GM10266 (cell line): Measurements from ENCODE around the gene EXD3.

Experiments used
- DNase-seq: peaks from one replicate; pipeline ENCODE4 v3.0.0; 2012; ENCODE audit errors: extremely low spot score
- TF ChIP-seq, protein P1 (sequence below): IDR thresholded peaks from 2 replicates; pipeline ENCODE4 v1.5.1; 2012; ENCODE audit warnings: mild to moderate bottlenecking, low read depth; ENCODE audit not compliant: control insufficient read depth, insufficient read depth; ENCODE audit errors: missing control alignments

The EXD3 gene

GRCh38 chr9:137375321-137376058, 47.5 kb downstream of the EXD3 start:
- TF ChIP-seq, protein P1, sequence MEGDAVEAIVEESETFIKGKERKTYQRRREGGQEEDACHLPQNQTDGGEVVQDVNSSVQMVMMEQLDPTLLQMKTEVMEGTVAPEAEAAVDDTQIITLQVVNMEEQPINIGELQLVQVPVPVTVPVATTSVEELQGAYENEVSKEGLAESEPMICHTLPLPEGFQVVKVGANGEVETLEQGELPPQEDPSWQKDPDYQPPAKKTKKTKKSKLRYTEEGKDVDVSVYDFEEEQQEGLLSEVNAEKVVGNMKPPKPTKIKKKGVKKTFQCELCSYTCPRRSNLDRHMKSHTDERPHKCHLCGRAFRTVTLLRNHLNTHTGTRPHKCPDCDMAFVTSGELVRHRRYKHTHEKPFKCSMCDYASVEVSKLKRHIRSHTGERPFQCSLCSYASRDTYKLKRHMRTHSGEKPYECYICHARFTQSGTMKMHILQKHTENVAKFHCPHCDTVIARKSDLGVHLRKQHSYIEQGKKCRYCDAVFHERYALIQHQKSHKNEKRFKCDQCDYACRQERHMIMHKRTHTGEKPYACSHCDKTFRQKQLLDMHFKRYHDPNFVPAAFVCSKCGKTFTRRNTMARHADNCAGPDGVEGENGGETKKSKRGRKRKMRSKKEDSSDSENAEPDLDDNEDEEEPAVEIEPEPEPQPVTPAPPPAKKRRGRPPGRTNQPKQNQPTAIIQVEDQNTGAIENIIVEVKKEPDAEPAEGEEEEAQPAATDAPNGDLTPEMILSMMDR: no peak
- no peak for DNase-seq

DNA sequence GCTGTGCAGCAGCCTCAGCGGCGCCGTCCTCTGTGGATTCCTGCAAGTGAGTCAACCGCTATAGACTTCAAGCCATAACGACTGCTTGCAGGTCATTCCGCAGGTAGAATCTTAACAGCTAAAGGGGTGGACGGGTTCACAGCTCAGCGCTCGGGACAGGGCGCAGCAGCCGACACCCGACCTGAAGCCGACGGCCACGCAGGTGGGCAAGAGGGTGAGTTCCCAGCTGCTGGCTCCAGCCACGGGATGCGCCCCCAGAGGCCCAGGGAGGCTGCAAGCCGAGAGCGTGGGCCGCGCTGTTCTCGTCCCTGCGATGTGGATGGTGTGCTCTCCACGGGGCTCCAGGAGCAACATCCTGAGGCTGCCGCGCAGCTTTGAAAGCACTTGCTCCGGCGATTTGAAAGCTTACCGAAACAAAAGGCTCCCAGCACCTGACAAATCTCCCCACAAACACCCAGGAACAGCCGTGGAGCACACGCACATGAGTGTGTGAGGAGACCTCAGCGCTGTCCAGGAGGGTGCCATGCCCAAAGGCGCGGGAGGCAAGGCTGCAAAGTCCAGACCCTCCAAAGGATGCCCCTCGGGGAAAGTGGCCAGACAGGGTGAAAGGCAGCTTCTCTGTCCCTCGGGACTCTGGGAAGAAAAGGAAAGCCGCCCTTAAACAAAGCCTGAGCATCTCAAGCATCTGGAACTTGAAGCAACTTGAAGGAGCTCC, 48.7 kb downstream of the EXD3 start:
- TF ChIP-seq, protein P1: no peak
- DNase-seq: no peak

GRCh38 chr9:137373611-137373980, 49.4 kb downstream of the EXD3 start:
- DNase-seq: no peak
- TF ChIP-seq, protein P1: no peak

DNA sequence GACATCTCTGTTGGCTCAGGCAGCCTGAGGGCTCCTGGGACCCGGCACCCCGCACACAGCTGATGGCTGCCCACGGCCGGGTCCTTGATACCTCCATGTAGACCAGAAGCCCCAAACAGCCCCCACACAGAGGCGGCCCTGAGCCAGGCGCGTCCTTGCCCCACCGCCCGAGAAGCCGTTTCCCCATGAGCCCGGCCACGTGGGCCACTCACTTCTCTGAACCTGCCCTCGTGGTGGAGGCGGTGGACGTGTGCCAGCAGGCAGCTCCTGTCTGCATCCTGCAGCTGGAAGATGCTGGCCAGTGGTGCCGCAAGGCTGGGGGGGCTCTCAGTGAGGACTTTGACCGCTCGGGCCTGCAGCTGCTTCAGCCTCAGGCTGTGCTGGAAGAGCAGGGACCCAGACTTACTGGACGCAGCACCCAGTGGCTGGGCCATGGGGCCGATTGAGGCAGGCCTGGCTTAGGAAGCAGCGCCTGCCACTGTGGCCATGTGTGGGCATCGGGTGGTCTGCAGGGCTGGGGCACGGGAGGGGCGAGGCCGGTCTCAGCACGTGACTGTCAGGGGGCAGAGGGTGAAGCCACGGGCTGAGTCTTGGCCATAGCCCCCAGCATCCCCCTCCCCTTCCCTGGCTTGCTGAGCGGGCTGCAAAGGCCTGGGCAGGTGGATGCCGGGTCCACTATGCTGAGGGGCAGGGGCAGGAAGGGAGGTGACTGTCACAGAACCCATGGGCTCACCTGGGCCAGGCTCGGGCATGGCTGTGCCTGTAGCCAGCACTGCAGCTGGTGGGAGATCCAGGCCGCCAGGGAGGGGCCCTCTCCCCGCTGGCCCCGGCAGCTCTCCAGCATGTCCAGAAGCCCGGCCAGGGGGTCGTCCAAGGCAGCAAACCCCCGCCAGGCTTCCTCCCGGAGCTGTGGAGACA, 50.0 kb downstream of the EXD3 start:
- TF ChIP-seq, protein P1: no peak
- DNase-seq: no peak

- TF ChIP-seq, protein P1: no peak
- DNase-seq: no peak
These were observed 50.9 kb downstream of the EXD3 start for GRCh38 chr9:137371946-137372651.

GRCh38 chr9:137371521-137371941, 51.4 kb downstream of the EXD3 start:
- TF ChIP-seq, protein P1: no peak
- no peak for DNase-seq
